Endothelial cell (in vitro differentiated cells): ENCODE data around the gene GSC2. TPM values are rescaled to one million over a fixed set of nuclear protein-coding genes. Genes with fewer than 3 reads are reported as not detected.

Experiments
- DNase-seq: peaks from one replicate; pipeline ENCODE4 v3.0.0; 2021; ENCODE audit warnings: low spot score
- H3K27ac Mint-ChIP-seq: one replicate; pipeline ENCODE4 v1.8.0; 2021; ENCODE audit warnings: mixed read lengths, inconsistent platforms; ENCODE audit not compliant: unreplicated experiment
- H3K27me3 Mint-ChIP-seq: one replicate; pipeline ENCODE4 v1.8.0; 2021; ENCODE audit warnings: mild to moderate bottlenecking, moderate library complexity, mixed read lengths, inconsistent platforms; ENCODE audit not compliant: unreplicated experiment
- H3K36me3 Mint-ChIP-seq: one replicate; pipeline ENCODE4 v1.8.0; 2021; ENCODE audit warnings: mild to moderate bottlenecking, low read depth, mixed read lengths, inconsistent platforms; ENCODE audit not compliant: unreplicated experiment
- H3K4me1 Mint-ChIP-seq: one replicate; pipeline ENCODE4 v1.8.0; 2021; ENCODE audit warnings: mild to moderate bottlenecking, mixed read lengths, inconsistent platforms; ENCODE audit not compliant: unreplicated experiment
- H3K4me3 Mint-ChIP-seq: one replicate; pipeline ENCODE4 v1.8.0; 2021; ENCODE audit warnings: mild to moderate bottlenecking, mixed read lengths, inconsistent platforms; ENCODE audit not compliant: unreplicated experiment
- H3K9me3 Mint-ChIP-seq: one replicate; pipeline ENCODE4 v1.8.0; 2021; ENCODE audit warnings: mixed read lengths, inconsistent platforms; ENCODE audit not compliant: unreplicated experiment
- CTCF ChIP-seq: fragments of 200-600 bp; sonication (generic); IDR thresholded peaks from one replicate; pipeline ENCODE4 v1.5.0; 2021; ENCODE audit warnings: antibody characterized with exemption; ENCODE audit not compliant: unreplicated experiment
- total RNA-seq: library from RNA; stranded (reverse); fragmentation: NEBNext Ultra II Directional; extraction: Animal tissue kit (Norgen Biotek cat#: 25700); gene quantifications from one replicate; pipeline ENCODE4 v1.2.1, GENCODE V29; 2021; ENCODE audit not compliant: unreplicated experiment

GSC2 gene
- total RNA-seq, 1 donor from 2014 or later: not detected

- no peak overlapping the region for H3K4me3 Mint-ChIP-seq
- H3K27ac Mint-ChIP-seq: no peak overlapping the region
- no peaks in the 10 kb centered on the region for H3K36me3 Mint-ChIP-seq
- no peak for TF ChIP-seq CTCF
- H3K27me3 Mint-ChIP-seq: no peaks in the 10 kb centered on the region
- peaks cover 3% of the 10 kb centered on the region for H3K4me1 Mint-ChIP-seq
- no peak for DNase-seq
- H3K9me3 Mint-ChIP-seq: no peaks in the 10 kb centered on the region
Observed at GRCh38 chr22:19097518-19097917, 52.6 kb downstream of the GSC2 start.

Other genes starting within 250 kb of the GSC2 start
- gene DGCR6, start 244.0 kb downstream of the GSC2 start, total RNA-seq: 1.1 TPM
- 1.8 TPM for gene PRODH, start 214.0 kb downstream of the GSC2 start, total RNA-seq
- gene DGCR2, start 27.9 kb downstream of the GSC2 start, total RNA-seq: 46.7 TPM
- gene TSSK2, start 19.0 kb downstream of the GSC2 start, total RNA-seq: not detected
- gene ESS2, start 5.6 kb downstream of the GSC2 start, total RNA-seq: 19.1 TPM
- gene SLC25A1, start 28.4 kb upstream of the GSC2 start, total RNA-seq: 79.2 TPM
- gene CLTCL1, start 141.4 kb upstream of the GSC2 start, total RNA-seq: 13.5 TPM